Measurements from ENCODE around the gene KRTAP4-11. TPM values are rescaled to one million over a fixed set of nuclear protein-coding genes. Genes with fewer than 3 reads are reported as not detected.
"Not testable (repeated sequence)": the region's sequence is repeated elsewhere in the genome, so short reads cannot be mapped to it uniquely, and the experiment has no call there.

The KRTAP4-11 gene
- total and polyA plus RNA-seq, 2 of the 13 experiments (the other 11 are each of a cell fraction or from before 2014, with no cell fraction given), result not detected

DNA sequence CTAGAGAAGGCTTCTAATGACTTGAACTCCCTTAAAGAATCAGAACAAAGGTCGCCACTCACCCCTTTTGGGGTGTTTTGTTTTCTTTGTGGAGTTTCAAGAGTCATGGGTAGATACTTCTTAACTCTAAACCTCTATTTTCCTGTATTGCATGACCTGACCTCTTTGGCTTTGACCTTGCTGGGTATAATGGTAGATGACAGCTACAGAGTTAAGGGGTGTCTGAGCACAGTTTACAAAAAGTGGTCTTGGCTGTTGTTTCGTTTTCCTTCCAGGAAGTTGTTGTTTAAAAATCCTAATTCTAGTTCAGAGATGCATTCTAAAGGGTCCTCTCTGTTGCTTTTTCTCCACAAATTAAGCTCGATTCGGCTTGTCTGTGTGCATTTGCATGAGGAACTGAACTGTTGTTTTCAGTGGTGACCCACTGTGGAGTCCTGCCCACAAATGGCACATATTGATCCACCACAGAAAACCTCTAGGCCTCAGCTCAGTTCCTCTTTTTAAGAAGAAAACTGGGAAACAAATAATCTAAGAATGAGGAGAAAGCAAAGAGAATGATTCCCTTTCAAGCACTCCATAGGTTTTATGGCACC, 29.3 kb downstream of the KRTAP4-11 start:
- H3K79me2 ChIP-seq (ENCODE audit: insufficient read depth, low read length); H3K9ac ChIP-seq (ENCODE audit: insufficient read depth, low read depth, low read length); CTCF ChIA-PET (ENCODE audit: low intra/inter-chr PET ratio, low total read pairs); BruUV-seq (replicated peaks); H3K4me2 ChIP-seq (ENCODE audit: low read depth, low read length); FAIRE-seq; POLR2A ChIA-PET; H3K4me3 ChIP-seq (replicated peaks in 1 of 3; ENCODE audit: insufficient read depth in 1 of 3, low read depth in 2 of 3, low read length in 3 of 3); H3K9me3 ChIP-seq (ENCODE audit: low read length); intact Hi-C loops (cut with micrococcal nuclease; ENCODE audit: unreplicated experiment); H3K4me1 ChIP-seq (ENCODE audit: insufficient read depth, low read length); H2AFZ ChIP-seq (ENCODE audit: low read length); H3K27me3 ChIP-seq (ENCODE audit: control insufficient read depth in 1 of 2, insufficient read depth in 2 of 2, low read length in 2 of 2); ATAC-seq; DNase-seq (ENCODE audit: low spot score); H3K27ac ChIP-seq (ENCODE audit: extremely low read length, insufficient read depth, low read length); H3K36me3 ChIP-seq (replicated peaks in 1 of 2; ENCODE audit: control insufficient read depth in 1 of 2, insufficient read depth in 2 of 2, low read length in 2 of 2); H4K20me1 ChIP-seq (ENCODE audit: insufficient read depth, low read length); in situ Hi-C loops (cut with HindIII; ENCODE audit: extremely low pct_ligation_motif_present, low pct_unique_long_range_greater_than_20kb): not testable (repeated sequence)
- 13% methylated on average over 4 of the region's 4 CpGs for WGBS (ENCODE audit: low lambda C conversion rate)

DNA sequence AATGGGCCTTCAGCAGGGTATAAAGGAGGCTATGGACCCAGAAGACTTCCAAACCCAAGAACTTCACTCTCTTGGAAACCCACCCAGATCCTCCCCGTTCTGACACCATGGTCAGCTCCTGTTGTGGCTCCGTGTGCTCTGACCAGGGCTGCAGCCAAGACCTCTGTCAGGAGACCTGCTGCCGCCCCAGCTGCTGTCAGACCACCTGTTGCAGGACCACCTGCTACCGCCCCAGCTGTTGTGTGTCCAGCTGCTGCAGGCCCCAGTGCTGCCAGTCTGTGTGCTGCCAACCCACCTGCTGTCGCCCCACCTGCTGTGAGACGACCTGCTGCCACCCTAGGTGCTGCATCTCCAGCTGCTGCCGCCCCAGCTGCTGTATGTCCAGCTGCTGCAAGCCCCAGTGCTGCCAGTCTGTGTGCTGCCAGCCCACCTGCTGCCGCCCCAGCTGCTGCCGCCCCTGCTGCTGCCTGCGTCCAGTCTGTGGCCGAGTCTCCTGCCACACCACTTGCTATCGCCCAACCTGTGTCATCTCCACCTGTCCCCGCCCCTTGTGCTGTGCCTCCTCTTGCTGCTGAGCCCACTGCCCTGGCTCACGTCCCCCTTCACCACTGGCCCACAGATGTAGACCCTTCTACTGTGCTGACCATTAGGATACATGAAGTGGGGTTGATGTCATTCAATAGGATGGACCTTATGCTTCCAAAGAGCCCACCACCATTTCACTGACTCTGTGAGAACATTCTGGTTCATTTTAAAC, 33.9 kb downstream of the KRTAP4-11 start, which contains the start of gene KRTAP4-7:
TSS of gene KRTAP4-7 (plus strand) at position 51 of the 757 bp plus-strand sequence. CDS start at position 108, 57 bp downstream.
- POLR2A ChIA-PET; ATAC-seq; DNase-seq (ENCODE audit: low spot score); H3K9ac ChIP-seq (ENCODE audit: insufficient read depth, low read depth, low read length); in situ Hi-C loops (cut with HindIII; ENCODE audit: extremely low pct_ligation_motif_present, low pct_unique_long_range_greater_than_20kb); H3K4me3 ChIP-seq (replicated peaks in 1 of 3; ENCODE audit: insufficient read depth in 1 of 3, low read depth in 2 of 3, low read length in 3 of 3); H3K4me2 ChIP-seq (ENCODE audit: low read depth, low read length); intact Hi-C loops (cut with micrococcal nuclease; ENCODE audit: unreplicated experiment); H2AFZ ChIP-seq (ENCODE audit: low read length); H4K20me1 ChIP-seq (ENCODE audit: insufficient read depth, low read length); H3K36me3 ChIP-seq (replicated peaks in 1 of 2; ENCODE audit: control insufficient read depth in 1 of 2, insufficient read depth in 2 of 2, low read length in 2 of 2); H3K4me1 ChIP-seq (ENCODE audit: insufficient read depth, low read length); H3K9me3 ChIP-seq (ENCODE audit: low read length); FAIRE-seq; H3K27ac ChIP-seq (ENCODE audit: extremely low read length, insufficient read depth, low read length); H3K79me2 ChIP-seq (ENCODE audit: insufficient read depth, low read length); H3K27me3 ChIP-seq (ENCODE audit: control insufficient read depth in 1 of 2, insufficient read depth in 2 of 2, low read length in 2 of 2); BruUV-seq (replicated peaks); CTCF ChIA-PET (ENCODE audit: low intra/inter-chr PET ratio, low total read pairs): not testable (repeated sequence)
- 10% methylated on average over 6 of the region's 14 CpGs for WGBS (ENCODE audit: low lambda C conversion rate)

DNA sequence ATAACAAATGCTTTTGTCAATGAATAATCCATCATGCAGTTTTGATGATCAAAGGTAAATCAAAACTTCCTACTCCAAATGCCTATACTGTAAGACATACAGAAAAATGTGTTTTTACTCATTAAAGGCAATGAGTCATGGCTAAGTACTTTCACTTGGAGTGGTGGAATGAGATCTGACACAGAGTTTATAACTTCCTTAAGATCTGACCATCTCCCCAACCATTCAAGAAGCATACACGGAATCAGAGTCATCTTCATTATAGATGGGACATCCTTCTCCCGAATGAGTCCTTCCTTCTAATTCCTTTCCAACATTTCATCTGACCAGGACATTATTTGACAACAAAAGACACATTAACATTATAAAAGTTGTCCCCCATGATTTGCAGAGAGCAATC, 34.7 kb downstream of the KRTAP4-11 start:
- H3K27ac ChIP-seq (ENCODE audit: extremely low read length, insufficient read depth, low read length); H3K9ac ChIP-seq (ENCODE audit: insufficient read depth, low read depth, low read length); ATAC-seq; H4K20me1 ChIP-seq (ENCODE audit: insufficient read depth, low read length); DNase-seq (ENCODE audit: low spot score); H3K9me3 ChIP-seq (ENCODE audit: low read length); H3K79me2 ChIP-seq (ENCODE audit: insufficient read depth, low read length); H2AFZ ChIP-seq (ENCODE audit: low read length); H3K4me1 ChIP-seq (ENCODE audit: insufficient read depth, low read length); BruUV-seq (replicated peaks); FAIRE-seq; POLR2A ChIA-PET; H3K27me3 ChIP-seq (ENCODE audit: control insufficient read depth in 1 of 2, insufficient read depth in 2 of 2, low read length in 2 of 2); H3K4me3 ChIP-seq (replicated peaks in 1 of 3; ENCODE audit: insufficient read depth in 1 of 3, low read depth in 2 of 3, low read length in 3 of 3); intact Hi-C loops (cut with micrococcal nuclease; ENCODE audit: unreplicated experiment); H3K4me2 ChIP-seq (ENCODE audit: low read depth, low read length); H3K36me3 ChIP-seq (replicated peaks in 1 of 2; ENCODE audit: control insufficient read depth in 1 of 2, insufficient read depth in 2 of 2, low read length in 2 of 2); in situ Hi-C loops (cut with HindIII; ENCODE audit: extremely low pct_ligation_motif_present, low pct_unique_long_range_greater_than_20kb); CTCF ChIA-PET (ENCODE audit: low intra/inter-chr PET ratio, low total read pairs): not testable (repeated sequence)
- 12% methylated on average over 2 of the region's 2 CpGs for WGBS (ENCODE audit: low lambda C conversion rate)
